ENCODE measurements around the gene SMIM14.

Gene SMIM14

GRCh38 chr4:39497909-39498726 lies 140.5 kb downstream of the SMIM14 start:
- DNase-seq (ENCODE audit: low spot score), result no peak

All from left forelimb (tissue), 1 donor.